Natural killer cell treated with Interleukin-12 subunit alpha and Interleukin-12 subunit beta and Interleukin-15 and Interleukin-18, amount 100 ng/mL, for 72 hours (primary cell): Measurements from ENCODE around the gene STRADA. TPM values are rescaled to one million over a fixed set of nuclear protein-coding genes. Genes with fewer than 3 reads are reported as not detected.

Experiments
- ATAC-seq, 2 donors: fragments of 150-1000 bp; cut with Tn5 transposase in 1 of 2; sonication (Bioruptor Pico), chemical (Tn5 transposase) in 1 of 2; 2 replicates each; pipeline ENCODE4 v1.10.0; 2021
- DNase-seq: peaks from one replicate; pipeline ENCODE4 v3.0.0; 2022; ENCODE audit warnings: low spot score
- H3K27ac Mint-ChIP-seq, 2 donors: 1 replicate in 1 of 2; 2 replicates in 1 of 2; pipeline ENCODE4 v1.8.0; 2022; ENCODE audit warnings: mixed read lengths in 2 of 2, mild to moderate bottlenecking in 1 of 2, moderate library complexity in 1 of 2
- H3K27me3 Mint-ChIP-seq, 2 donors: 1 replicate in 1 of 2; 2 replicates in 1 of 2; pipeline ENCODE4 v1.8.0; 2022; ENCODE audit warnings: mixed read lengths in 2 of 2
- H3K36me3 Mint-ChIP-seq: one replicate; pipeline ENCODE4 v1.8.0; 2022; ENCODE audit warnings: mixed read lengths
- H3K4me1 Mint-ChIP-seq, 2 donors: 1 replicate in 1 of 2; 2 replicates in 1 of 2; pipeline ENCODE4 v1.8.0; 2022; ENCODE audit warnings: low read depth in 2 of 2, mixed read lengths in 2 of 2, mild to moderate bottlenecking in 1 of 2
- H3K4me3 Mint-ChIP-seq: one replicate; pipeline ENCODE4 v1.8.0; 2022; ENCODE audit warnings: mixed read lengths
- H3K9me3 Mint-ChIP-seq: 2 replicates; pipeline ENCODE4 v1.8.0; 2022; ENCODE audit warnings: mixed read lengths
- total RNA-seq, 2 donors: library from RNA; stranded (reverse); gene quantifications; one replicate each; pipeline ENCODE4 v1.2.3, GENCODE V29; 2022

Gene STRADA, protein sequence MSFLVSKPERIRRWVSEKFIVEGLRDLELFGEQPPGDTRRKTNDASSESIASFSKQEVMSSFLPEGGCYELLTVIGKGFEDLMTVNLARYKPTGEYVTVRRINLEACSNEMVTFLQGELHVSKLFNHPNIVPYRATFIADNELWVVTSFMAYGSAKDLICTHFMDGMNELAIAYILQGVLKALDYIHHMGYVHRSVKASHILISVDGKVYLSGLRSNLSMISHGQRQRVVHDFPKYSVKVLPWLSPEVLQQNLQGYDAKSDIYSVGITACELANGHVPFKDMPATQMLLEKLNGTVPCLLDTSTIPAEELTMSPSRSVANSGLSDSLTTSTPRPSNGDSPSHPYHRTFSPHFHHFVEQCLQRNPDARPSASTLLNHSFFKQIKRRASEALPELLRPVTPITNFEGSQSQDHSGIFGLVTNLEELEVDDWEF
- 10 to 100 TPM; 59.5 to 86.5 TPM for total RNA-seq

GRCh38 chr17:63741408-63742173 is at the start of gene STRADA:
TSS of gene STRADA (minus strand) at chr17:63741799. CDS start at chr17:63728369, 13,430 bp downstream.
- H3K27me3 Mint-ChIP-seq, result no peaks in the 10 kb centered on the region
- ATAC-seq, result peak; percentile 98 to 99
- peaks cover 11 to 19% of the 10 kb centered on the region in 2 donors for H3K4me1 Mint-ChIP-seq
- peak within 1 kb of the TSS; percentile 95 to 96 for H3K27ac Mint-ChIP-seq
- DNase-seq, result peak; percentile 99
- H3K9me3 Mint-ChIP-seq, result no peaks in the 10 kb centered on the region
- peaks cover 7% of the 10 kb centered on the region for H3K36me3 Mint-ChIP-seq
- H3K4me3 Mint-ChIP-seq, result peak within 1 kb of the TSS; percentile 89

GRCh38 chr17:63790057-63790456 is 48.5 kb upstream of the STRADA start:
- Mint-ChIP-seq H3K9me3 (no peaks in the 10 kb centered on the region), H3K4me3 (no peak overlapping the region), H3K4me1 (no peaks in the 10 kb centered on the region), H3K27ac (no peak overlapping the region), H3K36me3 (peaks cover 15% of the 10 kb centered on the region), H3K27me3 (no peaks in the 10 kb centered on the region)
- ATAC-seq (no peak), DNase-seq (no peak)

GRCh38 chr17:63786971-63787711 is 45.5 kb upstream of the STRADA start:
- H3K27me3 Mint-ChIP-seq, result no peaks in the 10 kb centered on the region
- no peak for DNase-seq
- ATAC-seq, result no peak
- H3K4me3 Mint-ChIP-seq, result no peak overlapping the region
- H3K27ac Mint-ChIP-seq, result no peak overlapping the region
- H3K4me1 Mint-ChIP-seq, result peaks cover 15 to 16% of the 10 kb centered on the region in 2 donors
- no peaks in the 10 kb centered on the region for H3K9me3 Mint-ChIP-seq
- H3K36me3 Mint-ChIP-seq, result peaks cover 11% of the 10 kb centered on the region

- peaks cover 12% of the 10 kb centered on the region for H3K36me3 Mint-ChIP-seq
Observed at GRCh38 chr17:63786117-63786516, 44.5 kb upstream of the STRADA start.

GRCh38 chr17:63785556-63785955 is 44.0 kb upstream of the STRADA start:
- H3K4me3 Mint-ChIP-seq, result no peak overlapping the region
- no peaks in the 10 kb centered on the region for H3K27me3 Mint-ChIP-seq
- peaks cover 23% of the 10 kb centered on the region in 2 donors for H3K4me1 Mint-ChIP-seq
- ATAC-seq, result no peak
- H3K9me3 Mint-ChIP-seq, result no peaks in the 10 kb centered on the region
- peaks cover 12% of the 10 kb centered on the region for H3K36me3 Mint-ChIP-seq
- no peak overlapping the region for H3K27ac Mint-ChIP-seq
- no peak for DNase-seq

More at GRCh38 chr17:63786117-63786516, 44.5 kb upstream of the STRADA start:
- H3K4me3 Mint-ChIP-seq, result no peak overlapping the region
- H3K4me1 Mint-ChIP-seq, result peaks cover 18 to 19% of the 10 kb centered on the region in 2 donors
- ATAC-seq, result no peak
- no peak overlapping the region for H3K27ac Mint-ChIP-seq
- no peaks in the 10 kb centered on the region for H3K27me3 Mint-ChIP-seq
- H3K9me3 Mint-ChIP-seq, result no peaks in the 10 kb centered on the region
- no peak for DNase-seq

DNA sequence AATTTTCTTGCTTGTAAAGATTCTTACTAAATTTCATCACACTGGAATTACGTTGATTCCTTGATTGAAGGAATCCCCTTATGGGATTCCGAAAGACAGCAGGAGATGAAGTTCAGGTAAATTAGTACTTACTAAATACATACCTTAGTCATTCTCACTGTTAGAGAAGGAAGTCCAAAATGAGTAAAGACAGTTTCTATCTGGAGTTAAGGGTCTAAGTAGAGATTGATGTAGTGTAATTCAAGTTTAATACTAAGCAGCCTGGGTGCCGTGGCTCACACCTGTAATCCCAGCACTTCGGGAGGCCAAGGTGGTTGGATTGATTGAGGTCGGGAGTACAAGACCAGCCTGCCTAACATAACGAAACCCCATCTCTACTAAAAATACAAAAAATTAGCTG is 41.9 kb upstream of the STRADA start:
- DNase-seq (no peak), ATAC-seq (no peak)
- no peak overlapping the region for H3K27ac Mint-ChIP-seq
- no peaks in the 10 kb centered on the region for H3K9me3 Mint-ChIP-seq
- no peaks in the 10 kb centered on the region for H3K27me3 Mint-ChIP-seq
- peaks cover 17% of the 10 kb centered on the region for H3K36me3 Mint-ChIP-seq
- H3K4me1 Mint-ChIP-seq, result peaks cover 35 to 36% of the 10 kb centered on the region in 2 donors
- no peak overlapping the region for H3K4me3 Mint-ChIP-seq

DNA sequence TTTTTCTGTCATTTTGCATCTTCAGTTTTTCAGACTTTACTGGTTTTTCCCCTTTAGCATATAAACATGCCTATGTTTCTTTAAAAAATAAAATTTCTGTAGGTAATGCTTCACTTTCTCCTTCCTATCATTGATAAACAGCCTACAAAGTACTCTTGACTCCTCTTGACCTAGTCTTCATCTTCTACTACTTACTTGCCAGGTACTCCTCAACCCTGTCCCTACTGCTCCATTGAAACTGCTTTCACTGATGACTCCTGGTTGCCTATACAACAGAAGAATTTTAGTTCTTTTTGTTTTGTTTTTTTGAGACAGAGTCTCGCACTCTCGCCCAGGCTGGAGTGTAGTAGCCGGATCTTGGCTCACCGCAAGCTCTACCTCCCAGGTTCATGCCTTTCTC is 39.3 kb upstream of the STRADA start:
- no peaks in the 10 kb centered on the region for H3K9me3 Mint-ChIP-seq
- peaks cover 41 to 44% of the 10 kb centered on the region in 2 donors for H3K4me1 Mint-ChIP-seq
- H3K36me3 Mint-ChIP-seq, result peaks cover 17% of the 10 kb centered on the region
- no peak for ATAC-seq
- H3K27ac Mint-ChIP-seq, result no peak overlapping the region
- no peaks in the 10 kb centered on the region for H3K27me3 Mint-ChIP-seq
- no peak overlapping the region for H3K4me3 Mint-ChIP-seq
- no peak for DNase-seq

- no peak for DNase-seq
Observed at GRCh38 chr17:63780507-63780906, 38.9 kb upstream of the STRADA start.

GRCh38 chr17:63775420-63775819 is 33.8 kb upstream of the STRADA start:
- Mint-ChIP-seq H3K9me3 (no peaks in the 10 kb centered on the region), H3K4me1 (peaks cover 45 to 49% of the 10 kb centered on the region in 2 donors), H3K4me3 (peak overlapping the region; percentile 92), H3K36me3 (peaks cover 19% of the 10 kb centered on the region), H3K27ac (peak overlapping the region; percentile 98 to 99), H3K27me3 (no peaks in the 10 kb centered on the region)
- DNase-seq (no peak), ATAC-seq (no peak)

More at GRCh38 chr17:63780507-63780906, 38.9 kb upstream of the STRADA start:
- Mint-ChIP-seq H3K9me3 (no peaks in the 10 kb centered on the region), H3K27me3 (no peaks in the 10 kb centered on the region), H3K4me1 (peaks cover 45 to 46% of the 10 kb centered on the region in 2 donors), H3K36me3 (peaks cover 18% of the 10 kb centered on the region), H3K27ac (no peak overlapping the region), H3K4me3 (no peak overlapping the region)
- ATAC-seq, result no peak

GRCh38 chr17:63774969-63775265 is 33.3 kb upstream of the STRADA start:
- Mint-ChIP-seq H3K27ac (peak overlapping the region; percentile 98 to 99), H3K4me1 (peaks cover 43 to 44% of the 10 kb centered on the region in 2 donors), H3K27me3 (no peaks in the 10 kb centered on the region), H3K4me3 (peak overlapping the region; percentile 92), H3K36me3 (peaks cover 19% of the 10 kb centered on the region), H3K9me3 (no peaks in the 10 kb centered on the region)
- ATAC-seq (no peak), DNase-seq (no peak)

DNA sequence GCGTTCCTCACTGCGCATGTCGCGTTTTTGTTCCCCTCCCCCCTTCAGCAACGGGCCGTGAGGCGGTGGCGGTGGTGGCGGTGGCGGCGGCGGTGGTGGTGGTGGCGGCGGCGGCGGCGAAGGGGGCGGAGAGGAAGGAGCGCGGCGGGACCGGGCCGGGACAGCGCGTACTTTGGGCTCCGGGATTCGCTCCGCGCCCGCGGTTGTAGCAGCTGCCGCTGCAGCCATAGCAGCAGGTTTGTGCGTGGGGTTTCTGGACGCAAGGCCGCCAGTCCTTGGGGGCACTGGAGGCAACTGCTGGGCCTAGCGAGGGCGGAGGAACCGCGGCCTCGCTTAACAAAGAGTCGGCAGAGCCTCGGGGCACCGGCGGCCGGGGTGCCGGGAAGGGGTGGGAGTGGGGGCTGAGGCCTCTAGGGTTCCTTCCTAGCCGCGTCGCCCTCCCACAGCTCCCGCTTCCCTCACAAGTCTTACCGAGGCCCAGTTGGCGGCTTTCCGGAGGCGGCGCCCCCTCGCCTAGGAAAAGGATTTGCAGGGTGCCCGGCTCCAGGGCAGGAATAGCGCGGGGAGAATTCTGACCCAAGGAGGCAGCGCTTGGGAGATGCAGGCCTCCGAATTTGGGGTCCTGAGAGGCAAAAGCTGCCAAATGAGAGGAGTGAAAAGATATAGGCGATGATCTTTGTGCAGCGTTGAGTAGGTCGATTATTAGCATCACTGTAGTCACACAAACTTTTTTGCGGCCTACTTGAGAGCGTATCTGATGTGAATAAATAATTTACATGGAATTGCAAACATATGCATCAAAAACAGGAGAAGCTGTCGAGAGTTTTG is 32.8 kb upstream of the STRADA start, which contains the start of gene DDX42:
Gene DDX42 (plus strand): TSS at position 30 of the 828 bp plus-strand sequence. CDS start 12,880 bp downstream, outside the sequence.
- H3K4me3 Mint-ChIP-seq, result peak within 1 kb of the TSS; percentile 92
- no peaks in the 10 kb centered on the region for H3K9me3 Mint-ChIP-seq
- H3K27ac Mint-ChIP-seq, result peak within 1 kb of the TSS; percentile 98 to 99
- H3K4me1 Mint-ChIP-seq, result peaks cover 38% of the 10 kb centered on the region in 2 donors
- ATAC-seq (peak in 1 of 2 donors; percentile 1), DNase-seq (no peak)
- peaks cover 14% of the 10 kb centered on the region for H3K36me3 Mint-ChIP-seq
- no peaks in the 10 kb centered on the region for H3K27me3 Mint-ChIP-seq

- Mint-ChIP-seq H3K4me3 (peak within 1 kb of the TSS; percentile 92), H3K9me3 (no peaks in the 10 kb centered on the region), H3K27me3 (no peaks in the 10 kb centered on the region), H3K27ac (peak within 1 kb of the TSS; percentile 98 to 99), H3K4me1 (peaks cover 36 to 38% of the 10 kb centered on the region in 2 donors), H3K36me3 (peaks cover 13% of the 10 kb centered on the region)
- ATAC-seq, result peak; percentile 92 to 93
- DNase-seq, result peak; percentile 98
Observed at GRCh38 chr17:63773272-63774140, 31.9 kb upstream of the STRADA start, which contains the start of gene CCDC47. TSS of gene CCDC47 (minus strand) at chr17:63773597. CDS start at chr17:63766175, 7,422 bp downstream.
